Measurements from ENCODE around the gene CAPN9.

Gene CAPN9

DNA sequence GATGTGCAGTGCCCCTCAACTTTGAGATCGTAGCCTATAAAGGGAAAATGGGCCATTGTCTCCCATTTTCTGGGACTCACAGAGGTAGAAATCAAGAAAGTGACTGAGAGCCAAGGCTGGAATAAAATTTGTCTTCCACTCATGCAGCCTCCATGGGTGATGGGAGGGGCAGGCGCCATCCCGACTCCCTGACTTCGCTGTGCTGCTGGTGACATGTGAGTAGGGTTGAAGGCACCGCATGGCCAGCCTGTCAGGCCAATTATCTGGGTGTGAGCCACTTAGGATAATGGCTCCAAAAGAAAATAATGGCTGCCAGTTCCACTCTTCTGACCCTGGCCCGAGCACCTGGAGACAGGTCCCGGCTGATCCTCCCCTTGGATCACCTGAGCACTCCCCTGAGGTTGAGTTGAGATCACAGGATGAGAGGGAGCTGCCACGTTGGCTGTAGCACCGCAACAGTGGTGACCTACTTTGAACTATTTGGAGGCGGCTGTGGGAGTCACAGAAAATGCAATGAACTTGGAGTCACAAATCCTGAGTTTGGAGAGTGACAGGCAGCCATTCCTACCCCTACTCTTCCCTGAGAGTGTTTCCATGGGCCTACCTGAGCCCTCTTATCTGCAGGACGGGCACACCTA is 26.3 kb downstream of the CAPN9 start:
- FAIRE-seq: no peak

DNA sequence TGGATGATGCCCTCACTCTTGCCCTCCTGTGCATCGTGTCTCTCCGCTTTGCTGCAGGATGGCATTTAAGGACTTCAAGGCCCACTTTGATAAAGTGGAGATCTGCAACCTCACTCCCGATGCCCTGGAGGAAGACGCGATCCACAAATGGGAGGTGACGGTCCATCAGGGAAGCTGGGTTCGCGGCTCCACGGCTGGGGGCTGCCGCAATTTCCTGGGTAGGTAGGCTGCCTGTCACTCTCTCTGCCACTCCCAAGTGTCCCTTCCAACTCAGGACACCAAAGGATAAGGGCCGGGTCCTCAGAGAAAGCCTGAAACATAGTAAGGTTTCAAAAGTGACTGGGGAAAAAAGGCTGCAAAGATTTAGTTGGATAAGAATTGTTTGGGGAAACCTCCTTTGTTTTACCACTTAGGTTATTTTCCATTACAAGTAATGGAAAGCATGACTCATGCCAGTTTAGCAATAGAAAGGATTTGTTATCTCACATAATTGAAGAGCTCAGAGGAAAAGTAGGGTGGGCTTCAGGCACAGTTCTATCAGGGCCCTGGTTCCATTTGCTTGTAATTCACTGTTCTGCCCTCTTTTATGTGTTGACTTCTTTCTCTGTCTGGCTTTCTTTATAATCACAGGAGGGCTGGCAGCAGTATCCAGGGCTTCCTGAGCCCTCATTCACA is 31.9 kb downstream of the CAPN9 start:
- no peak for FAIRE-seq

DNA sequence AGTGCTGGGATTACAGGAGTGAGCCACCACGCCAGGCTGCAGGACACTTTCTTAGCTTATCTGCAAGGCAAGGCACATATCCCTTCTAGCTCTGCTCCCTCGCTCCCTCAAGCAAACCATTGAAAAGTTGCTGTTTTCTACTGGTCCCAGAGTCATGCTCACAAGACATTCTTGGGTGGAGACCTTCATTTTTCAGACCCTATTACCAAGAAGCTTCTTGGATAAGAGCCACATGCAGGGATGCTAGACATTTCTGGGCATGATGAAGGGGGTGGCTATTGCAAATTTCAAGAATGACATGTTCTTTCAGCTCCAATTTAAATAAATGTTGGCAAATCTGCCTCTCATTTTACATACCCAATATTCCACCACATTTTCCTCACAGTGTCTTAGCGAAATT is 33.9 kb downstream of the CAPN9 start:
- FAIRE-seq: no peak

DNA sequence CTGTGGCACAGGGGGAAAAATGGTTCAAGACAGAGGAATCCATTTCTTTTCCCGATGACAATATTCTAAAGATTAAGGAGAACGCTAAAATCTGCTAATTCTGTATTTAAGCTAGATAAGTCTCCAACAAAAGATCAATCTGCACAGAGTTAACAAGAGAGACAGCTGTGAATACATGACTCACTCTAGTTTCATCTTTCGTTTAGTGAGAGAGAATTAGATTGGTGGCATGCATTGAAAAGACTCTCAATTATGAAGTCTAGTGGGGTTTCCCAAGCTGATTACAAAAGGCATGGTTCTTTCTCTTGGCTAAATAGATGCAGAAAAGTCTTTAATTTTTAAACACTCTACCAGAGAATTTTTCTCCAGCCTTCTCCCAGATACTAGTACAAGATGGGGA is 34.4 kb downstream of the CAPN9 start:
- no peak for FAIRE-seq

DNA sequence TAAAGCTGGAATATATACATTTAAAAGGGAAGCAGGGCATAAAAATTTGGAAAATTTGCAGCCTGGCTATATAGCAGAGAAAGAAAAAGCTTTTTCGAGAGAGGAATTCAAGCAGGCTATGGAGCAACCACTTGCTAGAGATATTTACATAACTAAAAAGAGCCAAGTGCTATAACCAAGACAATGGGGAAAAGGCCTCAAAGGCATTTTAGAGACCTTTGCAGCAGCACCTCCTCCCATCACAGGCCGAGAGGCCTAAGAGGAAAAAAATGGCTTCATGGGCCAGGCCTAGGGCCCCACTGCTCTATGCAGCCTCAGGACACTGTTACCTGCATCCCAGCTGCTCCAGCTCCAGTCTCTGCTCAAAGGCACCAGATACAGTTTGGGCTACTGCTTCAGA is 37.0 kb downstream of the CAPN9 start:
- no peak for FAIRE-seq

DNA sequence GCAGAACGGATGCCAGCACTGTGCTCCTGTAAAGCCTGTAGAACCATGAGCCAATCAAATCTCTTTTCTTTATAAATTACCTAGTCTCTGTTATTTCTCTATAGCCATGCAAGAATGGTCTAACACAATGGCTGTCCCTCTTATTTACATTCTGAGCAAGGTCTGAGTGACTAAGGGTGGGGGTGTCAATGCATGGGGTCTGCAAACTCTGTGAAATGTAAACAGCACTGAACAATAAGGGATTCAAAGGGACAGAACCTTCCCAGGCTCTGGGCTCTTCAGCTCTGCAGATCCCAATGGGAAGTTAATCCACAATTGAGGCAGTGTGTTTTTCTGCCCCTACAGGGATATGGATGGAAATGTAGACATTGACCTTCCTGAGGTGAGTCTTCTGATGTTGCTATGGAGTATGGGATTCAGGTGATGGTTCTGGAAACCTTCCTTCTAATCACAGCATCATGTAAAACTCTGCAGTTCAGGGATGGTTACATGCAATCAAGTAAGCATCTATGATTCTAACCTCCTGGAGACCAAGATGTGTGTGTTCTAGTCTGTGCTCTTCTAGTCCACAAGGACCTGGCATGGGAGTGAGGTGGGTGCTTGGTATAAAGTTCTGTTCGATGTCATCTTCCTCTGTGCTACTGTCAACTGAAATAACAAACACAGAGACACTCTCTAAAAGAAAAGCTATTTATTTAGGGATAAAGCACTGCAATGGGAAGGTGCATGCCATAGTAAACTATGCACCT is 38.6 kb downstream of the CAPN9 start:
- FAIRE-seq: no peak

DNA sequence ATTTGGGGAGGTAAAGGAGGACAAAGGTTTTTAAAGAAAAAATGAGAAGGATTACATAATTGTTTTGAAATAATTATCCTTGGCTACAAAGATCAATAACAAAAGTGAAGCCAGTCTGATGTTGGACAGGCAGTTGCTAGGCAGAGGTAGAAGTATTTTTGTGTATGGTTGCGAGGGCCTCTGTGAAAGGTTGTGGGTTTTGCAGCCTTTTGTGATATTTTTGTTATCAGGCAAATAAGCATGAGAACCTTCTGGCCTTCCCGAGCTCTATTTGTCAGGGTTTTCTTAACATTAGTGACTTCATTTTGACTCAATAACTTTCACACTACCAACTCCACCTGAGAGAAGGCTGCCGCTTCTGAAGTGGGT is 39.2 kb downstream of the CAPN9 start:
- no peak for FAIRE-seq

DNA sequence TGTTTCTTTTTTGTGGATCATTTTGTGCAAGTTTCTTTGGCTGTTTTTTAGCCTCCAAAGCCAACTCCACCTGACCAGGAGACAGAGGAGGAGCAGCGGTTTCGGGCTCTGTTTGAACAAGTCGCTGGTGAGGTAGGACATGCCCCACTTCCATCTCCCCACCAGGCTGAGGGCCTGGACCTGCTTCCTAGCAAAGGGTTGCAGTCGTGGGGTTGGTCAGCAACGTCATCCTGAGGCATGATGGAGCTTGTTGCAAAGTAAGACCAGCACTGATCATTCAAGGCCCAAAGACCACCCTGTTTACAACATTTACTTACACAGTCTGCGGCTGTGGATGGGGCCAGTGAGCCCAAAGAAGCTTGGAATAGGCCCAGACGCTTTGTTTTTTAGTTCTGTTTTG is 40.3 kb downstream of the CAPN9 start:
- FAIRE-seq: no peak

DNA sequence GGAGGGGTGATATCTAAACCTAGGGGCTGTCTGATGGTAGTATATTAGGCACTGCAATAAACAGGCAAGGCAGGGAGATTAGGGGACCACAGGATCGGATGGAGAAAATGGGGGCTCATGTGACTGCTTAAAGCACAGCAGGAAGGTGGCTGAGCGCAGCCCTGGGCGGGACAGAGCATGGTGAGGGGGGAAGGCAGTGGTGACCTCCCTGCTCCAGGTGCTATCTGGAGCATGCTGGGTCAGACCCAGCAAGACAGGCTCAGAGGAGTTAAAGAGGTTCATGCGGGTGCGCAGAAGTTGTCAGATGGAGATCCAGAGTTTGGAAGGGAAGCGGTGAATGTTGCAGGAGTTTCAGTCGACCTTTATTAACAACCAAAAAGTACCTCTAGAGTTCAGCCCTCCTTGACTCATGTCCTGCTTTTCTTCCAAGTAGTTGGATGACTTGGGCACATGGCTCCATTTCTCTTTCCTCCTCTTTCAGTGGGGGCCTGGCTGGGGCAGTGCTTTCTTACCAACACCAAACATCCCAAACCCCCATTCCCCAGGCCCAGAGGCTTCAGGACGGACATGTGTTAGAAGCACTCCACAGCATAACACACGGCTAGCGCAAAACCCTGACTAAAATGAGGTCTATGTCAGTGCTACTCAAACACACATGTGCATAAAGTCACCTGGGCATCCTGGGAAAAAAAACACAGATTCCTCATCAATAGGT is 41.5 kb downstream of the CAPN9 start:
- no peak for FAIRE-seq

DNA sequence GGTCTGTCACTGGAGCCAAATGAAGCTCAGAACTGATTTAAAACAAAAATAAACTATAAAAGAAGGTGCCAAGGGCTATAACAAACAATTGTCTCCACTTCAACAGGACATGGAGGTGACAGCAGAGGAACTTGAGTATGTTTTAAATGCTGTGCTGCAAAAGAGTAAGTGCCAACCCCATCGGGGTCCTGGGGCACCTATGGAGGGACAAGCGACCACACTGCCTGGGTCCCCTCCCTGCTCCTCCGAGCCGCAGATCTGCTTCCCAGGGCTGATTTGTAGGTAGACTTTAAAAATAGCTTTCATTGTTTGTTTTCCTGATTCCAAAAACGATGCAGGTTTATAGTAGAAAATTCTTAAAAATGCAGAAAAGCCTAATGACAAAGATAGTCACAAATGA is 42.8 kb downstream of the CAPN9 start:
- no peak for FAIRE-seq

DNA sequence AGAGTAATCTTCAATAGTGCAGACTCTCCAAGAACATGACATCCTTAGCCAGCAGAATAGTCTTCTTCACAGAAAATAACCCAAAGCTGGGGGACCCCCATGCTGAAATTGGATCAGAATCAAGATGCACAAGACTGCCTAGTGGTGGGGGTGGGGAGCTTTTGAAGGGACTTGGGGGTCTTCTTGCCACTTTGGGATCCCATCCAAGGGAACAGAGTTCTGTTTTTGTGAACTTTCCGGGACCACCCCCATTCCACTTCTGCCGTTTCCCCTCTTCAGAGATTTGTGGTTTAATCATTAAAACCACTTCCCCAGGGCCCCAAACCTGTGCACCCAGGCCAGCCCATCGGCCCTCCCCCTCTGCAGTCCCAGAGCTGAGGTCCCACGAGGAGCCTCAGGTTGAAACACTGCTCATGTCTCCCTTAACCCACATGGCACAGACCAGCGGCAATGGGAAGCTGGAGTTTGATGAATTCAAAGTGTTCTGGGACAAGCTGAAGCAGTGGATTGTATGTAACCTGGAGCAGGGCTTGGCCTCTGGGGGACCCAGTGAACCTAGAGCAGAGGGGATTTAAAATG is 44.9 kb downstream of the CAPN9 start:
- no peak for FAIRE-seq

DNA sequence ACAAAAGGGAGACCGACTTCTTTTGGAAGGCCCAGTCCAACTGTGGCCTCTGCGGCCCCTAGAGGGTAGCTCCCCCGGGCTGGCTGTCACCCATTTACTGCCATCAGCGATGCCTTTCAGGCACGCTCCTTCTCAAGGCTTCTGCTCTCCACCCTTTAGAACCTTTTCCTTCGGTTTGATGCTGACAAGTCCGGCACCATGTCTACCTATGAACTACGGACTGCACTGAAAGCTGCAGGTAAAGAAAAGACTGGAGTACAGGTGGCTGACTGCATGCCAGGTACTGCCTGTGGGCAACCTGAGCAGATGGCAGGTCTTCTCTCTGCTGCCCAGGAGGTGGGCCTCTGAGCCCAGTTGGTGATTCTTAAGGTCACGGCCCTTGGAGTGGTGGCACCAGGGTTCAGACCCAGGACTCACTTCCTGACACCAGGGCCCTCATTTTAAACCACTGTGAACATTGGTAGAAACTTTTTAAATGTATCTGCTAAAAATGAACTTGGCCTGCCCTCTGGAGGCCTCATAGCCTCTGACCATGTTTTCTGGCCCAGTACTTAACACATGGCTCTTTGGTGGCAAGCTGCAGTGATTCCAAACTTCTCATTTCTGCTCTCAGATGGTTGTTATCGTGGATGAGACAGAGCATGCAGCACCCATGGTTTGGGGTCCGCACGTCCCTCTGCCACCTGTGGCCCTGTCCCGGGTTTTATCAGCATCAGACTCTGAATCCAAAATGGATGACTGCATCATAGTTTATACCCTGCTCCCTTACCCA is 45.7 kb downstream of the CAPN9 start:
- no peak for FAIRE-seq

DNA sequence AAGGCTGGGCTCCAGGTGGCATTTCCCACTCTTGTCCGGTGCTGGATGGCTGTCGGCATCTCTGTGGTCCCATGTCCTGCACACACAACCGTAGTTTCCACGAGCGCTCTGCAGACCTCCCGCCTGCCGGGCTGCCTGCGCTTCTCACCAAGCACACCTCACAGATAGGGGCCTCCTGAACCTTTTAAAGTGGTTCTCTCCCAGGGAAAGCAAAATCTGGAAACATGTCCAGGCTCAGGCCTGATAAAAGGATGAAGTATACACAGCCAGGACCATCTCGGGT is 46.2 kb downstream of the CAPN9 start:
- FAIRE-seq: no peak

DNA sequence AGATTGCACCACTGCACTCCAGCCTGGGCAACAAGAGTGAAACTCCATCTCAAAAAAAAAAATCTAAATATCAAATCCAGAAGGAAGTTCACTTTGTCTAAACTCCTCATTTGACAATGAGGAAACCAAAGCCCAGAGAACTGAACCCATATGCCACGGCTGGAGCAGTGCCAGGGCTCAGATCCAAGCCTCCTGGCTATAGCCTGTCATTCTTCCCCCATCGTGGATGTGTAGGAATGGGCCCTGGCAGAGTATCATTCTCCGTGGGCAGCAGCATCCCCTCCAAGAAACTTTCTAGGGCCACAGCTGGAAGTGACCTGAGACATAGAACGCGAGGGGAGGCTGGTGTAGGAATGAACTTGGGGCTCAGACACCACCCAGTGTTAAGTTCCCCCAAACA is 47.2 kb downstream of the CAPN9 start:
- FAIRE-seq: no peak

DNA sequence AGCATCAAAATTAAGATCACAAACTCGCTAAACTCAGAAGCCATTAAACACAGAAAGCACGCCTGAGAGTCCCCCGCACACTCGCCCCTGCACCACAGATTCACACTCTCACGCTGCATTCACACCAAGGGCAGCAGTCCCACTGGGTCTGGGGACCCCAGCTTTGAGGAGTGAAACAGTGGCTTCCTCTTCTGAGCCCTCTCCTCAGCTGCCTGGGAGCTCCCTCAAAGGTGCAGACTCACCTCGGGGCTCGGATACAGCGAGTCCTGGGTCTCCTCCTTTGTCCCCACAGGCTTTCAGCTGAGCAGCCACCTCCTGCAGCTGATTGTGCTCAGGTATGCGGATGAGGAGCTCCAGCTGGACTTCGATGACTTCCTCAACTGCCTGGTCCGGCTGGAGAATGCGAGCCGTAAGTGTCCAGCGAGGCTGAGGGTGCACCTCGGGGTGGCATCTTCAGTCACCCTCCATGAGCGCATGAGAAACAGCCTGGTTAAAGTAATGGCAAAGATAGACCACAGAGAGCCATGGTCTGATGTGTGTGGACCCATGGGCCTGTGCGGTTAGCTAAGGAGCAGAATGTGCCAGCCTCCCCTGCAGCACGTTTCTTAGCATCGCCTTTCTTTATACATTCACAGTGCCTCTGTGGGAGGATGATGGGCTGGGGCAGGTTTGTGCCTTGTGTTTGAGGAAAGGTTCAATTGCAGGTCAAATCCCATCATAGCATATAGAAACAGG is 47.9 kb downstream of the CAPN9 start:
- no peak for FAIRE-seq

DNA sequence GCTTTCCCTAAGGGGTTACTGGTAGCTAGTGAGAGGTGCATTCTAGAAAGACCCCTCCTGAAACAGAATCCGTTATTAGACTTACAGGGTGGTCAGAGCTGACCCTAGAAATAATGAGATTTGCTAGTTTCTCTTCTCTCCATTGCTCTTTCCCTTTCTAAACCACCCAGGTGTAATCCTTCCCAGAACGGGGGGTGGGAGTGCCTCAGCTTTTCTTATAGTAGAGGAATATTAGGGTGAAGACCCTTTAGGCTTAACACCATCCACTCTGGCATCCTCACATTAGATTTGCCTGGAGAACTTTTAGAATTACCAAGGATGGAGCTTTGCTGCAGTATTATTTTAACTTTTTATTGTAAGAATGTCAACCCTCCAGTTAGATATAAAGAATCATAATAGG is 49.4 kb downstream of the CAPN9 start:
- FAIRE-seq: no peak

DNA sequence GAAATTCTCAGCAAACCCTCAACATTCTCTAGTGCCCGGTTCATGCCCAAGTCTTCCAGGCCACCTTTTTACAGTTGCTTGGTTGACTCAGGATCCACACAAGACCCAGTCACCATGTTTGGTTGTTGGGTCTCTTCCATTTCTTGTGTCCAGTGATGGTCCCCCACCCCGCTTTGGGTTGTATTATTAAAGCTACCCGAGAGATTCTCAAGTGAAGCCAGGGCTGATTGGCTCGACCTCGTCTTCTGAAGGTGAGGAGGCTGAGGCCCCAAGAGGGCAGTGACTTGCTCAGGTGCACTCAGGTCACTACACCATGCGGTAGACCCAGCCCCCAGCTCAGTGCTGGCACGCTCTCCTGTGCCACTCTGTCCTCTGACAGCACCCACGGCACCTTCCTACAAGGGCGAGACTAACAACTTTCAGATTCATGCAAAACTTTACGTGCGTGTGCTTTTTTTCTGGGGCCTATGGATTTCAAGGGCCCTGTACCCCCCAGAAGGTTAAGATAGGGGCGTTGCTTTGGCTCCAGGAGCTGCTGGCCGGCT is 50.3 kb downstream of the CAPN9 start:
- FAIRE-seq: no peak

DNA sequence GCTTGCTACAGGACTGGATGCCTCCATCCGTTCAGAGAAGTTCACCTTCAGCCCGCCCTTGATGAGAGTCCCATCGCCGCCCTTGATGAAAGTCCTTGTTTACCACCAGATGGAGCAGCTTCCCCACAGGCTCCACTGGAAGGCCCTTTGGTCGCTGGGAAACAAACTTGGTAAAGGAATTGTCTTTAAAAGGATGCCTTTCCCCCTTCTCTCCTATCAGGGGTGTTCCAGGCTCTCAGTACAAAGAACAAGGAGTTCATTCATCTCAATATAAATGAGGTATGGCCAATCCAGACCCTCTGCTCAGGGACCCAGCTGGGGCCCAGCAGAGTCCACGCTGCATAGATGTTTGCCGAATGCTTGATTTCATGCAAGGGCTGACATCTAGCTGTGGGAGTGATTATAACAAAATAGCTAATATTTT is 50.8 kb downstream of the CAPN9 start:
- FAIRE-seq: peak; percentile 25

DNA sequence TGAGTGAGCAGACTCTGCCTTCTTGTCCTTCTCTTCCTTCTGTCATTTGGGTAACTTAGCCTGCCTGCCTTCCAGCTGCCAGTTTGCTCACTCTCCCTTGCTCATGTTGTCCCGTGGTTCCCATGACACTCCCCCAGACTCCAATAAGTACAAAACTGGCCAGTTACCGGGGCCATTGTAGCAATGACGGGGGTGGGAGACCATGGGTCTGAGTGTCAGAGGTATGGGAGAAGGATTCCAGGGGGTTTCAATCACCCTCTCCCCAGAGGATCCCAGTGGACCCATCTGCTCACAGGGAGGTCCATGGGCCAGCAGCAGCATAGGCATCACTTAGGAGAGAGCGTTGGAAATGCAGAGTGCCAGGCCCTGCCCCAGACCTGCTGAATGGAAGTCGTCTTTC is 51.3 kb downstream of the CAPN9 start:
- FAIRE-seq: no peak

DNA sequence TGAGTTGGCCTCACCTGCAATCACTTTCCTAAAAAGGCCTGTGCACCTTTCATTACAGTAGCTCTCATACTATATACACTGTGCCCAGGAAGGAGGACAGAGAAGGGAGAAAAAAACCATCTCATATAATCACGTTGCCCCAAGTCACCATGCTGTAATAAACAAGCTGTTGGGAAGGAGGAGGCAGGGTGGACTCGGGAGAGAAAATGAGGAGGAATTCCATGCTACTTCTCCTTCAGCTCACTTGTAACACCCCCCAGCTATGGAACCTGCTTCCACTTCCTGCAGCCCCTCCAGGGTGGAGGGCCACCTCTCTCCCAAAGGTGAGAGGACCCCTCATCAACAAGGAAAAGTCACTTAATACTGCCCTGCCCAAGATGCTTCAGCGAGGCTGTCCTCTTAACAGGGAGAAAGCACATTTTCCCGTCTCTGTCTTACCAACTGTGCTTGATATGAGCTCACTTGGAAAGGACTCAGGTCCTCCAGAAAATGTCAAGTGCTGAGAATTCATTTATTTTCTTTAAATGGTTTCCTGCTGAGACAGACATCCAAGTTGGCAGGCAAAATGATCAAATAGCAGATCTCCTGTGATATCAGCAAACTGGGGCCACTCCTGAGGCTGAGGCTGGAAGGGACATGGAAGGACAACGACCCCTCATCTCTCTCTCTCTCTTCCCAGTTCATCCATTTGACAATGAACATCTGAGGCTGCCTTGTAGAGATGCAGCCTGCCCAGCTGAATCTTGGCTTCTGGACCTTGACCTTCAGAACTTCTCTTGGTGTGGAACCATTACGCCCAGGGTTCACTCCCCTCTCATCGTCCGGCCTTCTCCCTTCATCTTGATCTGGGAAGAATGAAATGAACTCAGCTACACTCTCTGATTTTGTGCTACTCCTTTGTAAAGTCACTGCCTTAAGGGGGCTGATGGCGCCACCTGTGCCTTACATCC is 54.0 kb downstream of the CAPN9 start:
- FAIRE-seq: no peak

DNA sequence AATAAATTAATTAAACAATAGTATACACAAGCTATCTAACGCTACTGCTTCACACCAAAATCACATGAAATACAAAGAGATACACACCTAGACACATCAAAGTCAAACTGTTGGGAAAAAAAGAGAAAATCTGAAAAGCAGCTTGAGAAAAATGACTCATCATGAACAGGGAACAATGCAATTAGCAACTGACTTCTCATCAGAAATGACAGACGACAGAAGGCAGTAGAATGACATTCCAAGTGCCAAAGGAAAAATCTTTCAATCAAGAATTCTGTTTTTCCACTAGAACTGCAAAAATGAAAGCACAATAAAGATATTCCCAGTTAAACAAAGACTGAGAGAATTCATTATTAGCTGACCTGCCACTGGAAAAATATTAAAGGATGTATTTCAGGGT is 57.2 kb downstream of the CAPN9 start:
- no peak for FAIRE-seq
